ENCODE results near the gene CDC25A. TPM values are rescaled to one million over a fixed set of nuclear protein-coding genes. Genes with fewer than 3 reads are reported as not detected.
A peak's percentile ranks its signal among the peaks of the same experiment; 100 is the strongest.

Gene CDC25A
- total and polyA plus RNA-seq, 4 experiments from 2014 or later = 0.09 TPM; not detected in 3

DNA sequence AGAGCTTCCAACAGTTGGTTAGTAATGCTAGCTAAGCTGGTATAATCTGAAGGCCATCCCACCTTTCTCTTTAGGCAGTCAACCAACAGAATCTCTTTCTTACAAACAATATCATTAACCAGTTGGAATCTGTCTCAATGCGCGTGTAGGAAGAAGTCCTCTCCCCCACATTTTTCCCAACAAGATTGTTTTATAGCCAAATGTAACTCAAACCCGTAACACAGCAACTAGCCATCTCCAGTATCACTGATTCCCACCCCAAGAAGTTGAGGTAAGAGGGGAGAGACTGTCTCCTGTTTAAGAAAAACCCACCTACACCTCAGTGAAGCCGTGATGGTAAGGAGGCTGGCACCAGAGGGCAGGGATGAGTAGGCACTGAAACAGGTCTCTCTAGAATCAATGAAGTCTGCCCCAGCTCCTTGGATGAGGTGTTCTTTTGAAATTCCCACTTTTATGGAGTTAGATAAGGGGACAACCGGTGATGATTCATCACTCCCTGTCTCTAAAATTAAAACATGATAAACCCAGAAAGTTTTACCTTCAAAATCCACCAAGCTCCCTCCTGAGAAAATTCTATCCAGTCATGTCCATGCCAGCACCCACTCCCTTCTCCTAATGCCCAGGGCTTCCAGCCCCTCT, 30.9 kb downstream of the CDC25A start:
- Histone ChIP-seq H3K36me3 (ENCODE audit: insufficient read depth, low read length) (no peaks in the 10 kb centered on the region), H3K27ac (ENCODE audit: low read depth, low read length) (no peak overlapping the region), H3K9me3 (ENCODE audit: control insufficient read depth in 1 of 2, low read length in 2 of 2) (no peaks in the 10 kb centered on the region), H3K4me3 (ENCODE audit: low read length in 2 of 2) (no peak overlapping the region), H3K4me1 (ENCODE audit: insufficient read depth, low read length) (no peaks in the 10 kb centered on the region), H3K27me3 (ENCODE audit: insufficient read depth, low read length) (no peaks in the 10 kb centered on the region)
- ChIA-PET POLR2A (ENCODE audit: partially characterized antibody) (interaction anchor here (0.6 kb wide), 1 partner anchor 157 kb away, joined by 3 read pairs; no protein-coding TSS in a partner anchor), CTCF (ENCODE audit: partially characterized antibody) (interaction anchor here (0.6 to 2.8 kb wide), 3 partner anchors 15 to 332 kb away, joined by 3 to 9 read pairs (median 3); no protein-coding TSS in a partner anchor)
- Mint-ChIP-seq H3K27ac (no peak overlapping the region), H3K9me3 (no peaks in the 10 kb centered on the region), H3K36me3 (no peaks in the 10 kb centered on the region), H3K4me3 (no peak overlapping the region), H3K27me3 (peaks cover 0 to 2% of the 10 kb centered on the region in 2 donors), H3K4me1 (peaks cover 0 to 1% (median 0%) of the 10 kb centered on the region in 4 donors)
- intact Hi-C loops (cut with micrococcal nuclease) = no loop called here
- no peak for DNase-seq

DNA sequence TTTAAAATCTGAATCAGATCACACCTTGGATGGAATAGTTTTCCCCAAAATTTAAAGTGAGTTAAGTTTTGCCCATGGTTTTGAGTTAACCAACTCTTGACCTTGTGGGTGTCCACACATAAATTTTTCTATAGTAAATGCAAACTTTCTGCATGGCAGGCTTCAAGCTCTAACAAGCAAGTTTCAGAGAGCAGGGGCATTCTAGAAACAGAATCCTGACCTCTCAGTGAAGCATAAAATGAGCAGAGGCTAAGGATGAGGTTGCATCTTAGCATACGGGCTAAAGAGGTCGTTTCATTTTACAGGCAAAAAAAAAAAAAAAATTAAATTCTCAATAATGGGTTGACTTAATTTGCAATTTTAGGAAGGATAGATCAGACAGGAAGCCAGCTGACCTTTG, 32.1 kb downstream of the CDC25A start:
- Mint-ChIP-seq H3K27me3 (peaks cover 0 to 2% of the 10 kb centered on the region in 2 donors), H3K27ac (no peak overlapping the region), H3K4me3 (no peak overlapping the region), H3K4me1 (peaks cover 0 to 1% (median 0%) of the 10 kb centered on the region in 4 donors), H3K9me3 (no peaks in the 10 kb centered on the region), H3K36me3 (no peaks in the 10 kb centered on the region)
- no peak overlapping the region for H3K27ac ChIP-seq (ENCODE audit: low read depth, low read length)
- H3K4me1 ChIP-seq (ENCODE audit: insufficient read depth, low read length) = no peaks in the 10 kb centered on the region
- H3K27me3 ChIP-seq (ENCODE audit: insufficient read depth, low read length) = no peaks in the 10 kb centered on the region
- no peak overlapping the region for H3K4me3 ChIP-seq (ENCODE audit: low read length in 2 of 2)
- no peak for DNase-seq
- H3K9me3 ChIP-seq (ENCODE audit: control insufficient read depth in 1 of 2, low read length in 2 of 2) = no peaks in the 10 kb centered on the region
- ChIA-PET CTCF (ENCODE audit: partially characterized antibody) (no interaction called here), POLR2A (ENCODE audit: partially characterized antibody) (no interaction called here)
- intact Hi-C loops (cut with micrococcal nuclease) = no loop called here
- H3K36me3 ChIP-seq (ENCODE audit: insufficient read depth, low read length) = no peaks in the 10 kb centered on the region

DNA sequence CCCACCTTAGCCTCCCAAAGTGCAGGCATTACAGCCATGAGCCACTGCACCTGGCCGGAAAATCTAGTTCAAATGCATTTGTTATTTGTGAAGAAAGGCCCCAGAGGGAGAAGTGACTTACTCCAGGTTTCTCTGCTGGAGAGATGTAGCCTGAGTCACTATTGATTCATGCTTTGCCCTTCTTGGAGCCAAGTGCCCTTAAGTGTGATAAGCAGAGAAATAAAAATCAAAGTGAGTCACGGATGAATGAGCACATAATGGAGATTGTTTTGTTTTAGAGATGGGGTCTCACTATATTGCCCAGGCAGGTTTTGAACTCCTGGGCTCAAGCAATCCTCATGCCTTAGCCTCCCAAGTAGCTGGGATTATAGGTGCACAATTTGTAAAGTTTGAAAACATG, 33.1 kb downstream of the CDC25A start:
- CTCF ChIA-PET (ENCODE audit: partially characterized antibody) = no interaction called here
- intact Hi-C loops (cut with micrococcal nuclease) = no loop called here

DNA sequence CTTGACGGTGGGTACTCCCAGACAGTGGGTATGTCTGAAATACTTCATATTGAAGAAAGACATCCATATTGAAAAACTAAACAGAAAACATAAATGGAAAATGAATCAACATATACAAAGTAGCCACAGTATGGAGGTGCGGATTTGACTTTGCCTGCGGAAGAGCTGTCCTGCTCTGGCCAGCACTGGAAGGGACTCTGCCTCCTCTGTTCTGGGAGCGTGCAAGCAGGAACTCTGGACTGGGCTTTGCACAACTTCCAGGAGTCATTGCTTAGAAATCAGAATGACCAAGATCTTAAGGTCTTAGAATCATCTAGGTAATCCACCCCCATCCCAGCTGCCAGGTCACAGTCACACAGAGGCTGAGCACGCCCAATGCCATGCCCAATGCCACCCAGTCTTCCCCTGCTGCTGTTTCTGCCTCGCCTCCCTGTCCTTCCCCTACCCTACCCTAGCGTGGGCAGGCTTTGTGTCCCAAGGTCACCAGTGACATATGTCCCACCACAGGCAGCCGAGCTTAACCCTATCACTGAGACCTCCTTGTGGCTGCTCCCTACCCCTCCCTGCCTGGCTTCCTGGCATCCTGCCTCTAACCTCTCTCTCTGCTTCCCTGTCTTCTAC, 36.3 kb downstream of the CDC25A start:
- Mint-ChIP-seq H3K36me3 (no peaks in the 10 kb centered on the region), H3K27me3 (peaks cover 2% of the 10 kb centered on the region in 2 donors), H3K9me3 (no peaks in the 10 kb centered on the region), H3K4me3 (no peak overlapping the region), H3K27ac (no peak overlapping the region), H3K4me1 (no peaks in the 10 kb centered on the region)
- Histone ChIP-seq H3K27ac (ENCODE audit: low read depth, low read length) (no peak overlapping the region), H3K36me3 (ENCODE audit: insufficient read depth, low read length) (no peaks in the 10 kb centered on the region), H3K4me3 (ENCODE audit: low read length in 2 of 2) (no peak overlapping the region), H3K27me3 (ENCODE audit: insufficient read depth, low read length) (no peaks in the 10 kb centered on the region), H3K9me3 (ENCODE audit: control insufficient read depth in 1 of 2, low read length in 2 of 2) (no peaks in the 10 kb centered on the region), H3K4me1 (ENCODE audit: insufficient read depth, low read length) (no peaks in the 10 kb centered on the region)
- intact Hi-C loops (cut with micrococcal nuclease) = loop anchor here (2.0 kb wide), 1 partner anchor 327 kb away; no protein-coding TSS in a partner anchor
- ChIA-PET POLR2A (ENCODE audit: partially characterized antibody) (no interaction called here), CTCF (ENCODE audit: partially characterized antibody) (interaction anchor here (1.3 to 1.9 kb wide), 4 partner anchors 162 to 631 kb away, joined by 4 to 13 read pairs (median 6); no protein-coding TSS in a partner anchor)
- no peak for DNase-seq

More for the DNA sequence above, 33.1 kb downstream of the CDC25A start:
- H3K4me3 ChIP-seq (ENCODE audit: low read length in 2 of 2) = no peak overlapping the region
- H3K36me3 ChIP-seq (ENCODE audit: insufficient read depth, low read length) = no peaks in the 10 kb centered on the region
- no peaks in the 10 kb centered on the region for H3K27me3 ChIP-seq (ENCODE audit: insufficient read depth, low read length)
- peaks cover 0 to 2% of the 10 kb centered on the region in 2 donors for H3K27me3 Mint-ChIP-seq
- DNase-seq = no peak
- no peaks in the 10 kb centered on the region for H3K36me3 Mint-ChIP-seq
- peaks cover 0 to 1% (median 0%) of the 10 kb centered on the region in 4 donors for H3K4me1 Mint-ChIP-seq
- no peaks in the 10 kb centered on the region for H3K9me3 ChIP-seq (ENCODE audit: control insufficient read depth in 1 of 2, low read length in 2 of 2)
- H3K27ac ChIP-seq (ENCODE audit: low read depth, low read length) = no peak overlapping the region
- H3K27ac Mint-ChIP-seq = peak overlapping the region in 1 of 7 donors; percentile 29
- H3K4me1 ChIP-seq (ENCODE audit: insufficient read depth, low read length) = no peaks in the 10 kb centered on the region
- POLR2A ChIA-PET (ENCODE audit: partially characterized antibody) = no interaction called here
- no peak overlapping the region for H3K4me3 Mint-ChIP-seq
- no peaks in the 10 kb centered on the region for H3K9me3 Mint-ChIP-seq

DNA sequence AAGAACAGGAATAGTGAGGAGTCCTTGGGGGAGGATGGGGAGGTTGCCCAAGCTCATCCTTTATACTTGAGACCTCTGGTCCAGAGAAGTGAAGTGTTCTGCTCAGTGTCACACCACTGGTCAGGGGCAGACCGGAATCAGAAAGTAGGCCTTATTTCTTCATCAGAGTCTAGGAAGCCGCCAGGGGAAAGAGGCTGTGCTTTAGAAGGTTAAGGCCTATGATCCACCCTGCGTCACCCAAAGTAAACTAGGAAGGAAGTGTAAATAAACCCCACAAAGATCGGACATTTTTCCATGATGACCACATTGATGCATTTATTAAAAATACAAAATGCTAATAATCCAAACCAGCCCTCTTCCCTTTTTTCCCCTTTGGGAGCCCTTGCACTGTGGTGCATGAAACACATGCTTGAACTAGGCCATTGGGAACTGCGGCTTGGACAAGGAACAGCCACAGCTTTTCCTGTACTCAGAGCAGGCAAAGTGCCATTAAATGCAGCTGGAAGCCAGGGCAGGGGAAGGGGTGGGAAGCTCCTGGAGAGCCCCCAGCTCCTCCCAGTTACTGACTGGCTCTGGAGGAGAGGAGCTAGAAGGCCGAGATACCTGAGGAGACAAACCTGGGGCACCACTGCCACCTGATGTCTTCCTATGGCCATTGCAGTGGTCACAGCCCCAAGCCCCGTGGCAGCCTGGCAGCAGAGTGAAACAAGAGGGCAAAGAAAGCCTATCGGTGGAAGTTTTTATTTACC, 37.0 kb downstream of the CDC25A start:
- POLR2A ChIA-PET (ENCODE audit: partially characterized antibody) = no interaction called here
- no peaks in the 10 kb centered on the region for H3K4me1 ChIP-seq (ENCODE audit: insufficient read depth, low read length)
- H3K9me3 ChIP-seq (ENCODE audit: control insufficient read depth in 1 of 2, low read length in 2 of 2) = no peaks in the 10 kb centered on the region
- no peaks in the 10 kb centered on the region for H3K36me3 ChIP-seq (ENCODE audit: insufficient read depth, low read length)
- H3K4me1 Mint-ChIP-seq = no peaks in the 10 kb centered on the region
- no peaks in the 10 kb centered on the region for H3K9me3 Mint-ChIP-seq
- H3K27ac ChIP-seq (ENCODE audit: low read depth, low read length) = no peak overlapping the region
- H3K4me3 Mint-ChIP-seq = no peak overlapping the region
- peaks cover 2% of the 10 kb centered on the region in 2 donors for H3K27me3 Mint-ChIP-seq
- H3K36me3 Mint-ChIP-seq = no peaks in the 10 kb centered on the region
- H3K27ac Mint-ChIP-seq = no peak overlapping the region
- DNase-seq = peak in 4 of 5 donors; percentile 39 to 51 (median 44)
- H3K27me3 ChIP-seq (ENCODE audit: insufficient read depth, low read length) = no peaks in the 10 kb centered on the region
- CTCF ChIA-PET (ENCODE audit: partially characterized antibody) = interaction anchor here (1.3 to 1.9 kb wide), 5 partner anchors 32 to 631 kb away, joined by 4 to 13 read pairs (median 5); no protein-coding TSS in a partner anchor
- H3K4me3 ChIP-seq (ENCODE audit: low read length in 2 of 2) = no peak overlapping the region
- intact Hi-C loops (cut with micrococcal nuclease) = loop anchor here (2.0 kb wide), 1 partner anchor 326 kb away; no protein-coding TSS in a partner anchor

DNA sequence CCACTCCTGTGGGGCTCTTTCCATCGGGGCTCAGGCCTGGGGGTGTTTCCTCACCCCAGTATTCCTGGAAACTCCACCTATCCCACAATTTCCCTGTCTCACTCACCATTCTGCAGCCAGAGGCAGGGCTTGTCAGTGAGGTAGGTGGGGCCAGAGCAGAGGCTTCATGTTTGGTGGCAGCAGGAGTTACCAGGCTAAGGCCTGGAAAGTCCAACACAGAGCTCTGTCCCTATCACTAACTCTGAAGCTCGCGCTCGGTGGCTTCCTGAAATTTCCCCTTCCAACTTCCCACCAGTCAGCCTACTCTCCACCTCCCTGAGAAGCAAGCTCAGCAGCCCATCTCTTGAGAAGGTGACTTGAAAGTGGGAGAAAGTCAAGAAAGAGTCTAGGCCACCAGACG, 44.2 kb downstream of the CDC25A start:
- Mint-ChIP-seq H3K4me1 (no peaks in the 10 kb centered on the region), H3K4me3 (no peak overlapping the region), H3K27me3 (peaks cover 0 to 2% of the 10 kb centered on the region in 2 donors), H3K36me3 (no peaks in the 10 kb centered on the region), H3K27ac (no peak overlapping the region), H3K9me3 (peaks cover 0 to 1% (median 0%) of the 10 kb centered on the region in 8 donors)
- H3K4me1 ChIP-seq (ENCODE audit: insufficient read depth, low read length) = no peaks in the 10 kb centered on the region
- no peaks in the 10 kb centered on the region for H3K27me3 ChIP-seq (ENCODE audit: insufficient read depth, low read length)
- H3K36me3 ChIP-seq (ENCODE audit: insufficient read depth, low read length) = no peaks in the 10 kb centered on the region
- intact Hi-C loops (cut with micrococcal nuclease) = no loop called here
- ChIA-PET CTCF (ENCODE audit: partially characterized antibody) (no interaction called here), POLR2A (ENCODE audit: partially characterized antibody) (no interaction called here)
- DNase-seq = no peak
- no peak overlapping the region for H3K4me3 ChIP-seq (ENCODE audit: low read length in 2 of 2)
- H3K27ac ChIP-seq (ENCODE audit: low read depth, low read length) = no peak overlapping the region
- no peaks in the 10 kb centered on the region for H3K9me3 ChIP-seq (ENCODE audit: control insufficient read depth in 1 of 2, low read length in 2 of 2)

DNA sequence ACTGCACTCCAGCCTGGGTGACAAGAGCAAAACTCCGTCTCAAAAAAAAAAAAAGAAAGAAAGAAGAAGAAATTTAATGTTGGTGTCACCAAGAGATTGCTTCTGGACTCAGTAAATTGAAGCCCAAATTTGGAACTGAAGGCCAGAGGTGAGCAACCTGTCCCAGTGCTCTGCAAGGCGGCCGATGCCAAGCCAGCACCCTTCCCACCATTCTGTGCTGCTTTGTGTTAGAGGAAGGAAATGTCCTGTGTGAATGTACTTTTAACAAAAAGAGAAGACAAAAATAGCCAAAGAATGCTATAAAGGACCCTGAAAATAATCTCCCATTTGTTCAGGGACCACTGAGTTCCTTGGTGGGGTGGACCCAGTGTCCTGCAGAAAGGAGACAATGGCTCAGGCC, 44.6 kb downstream of the CDC25A start:
- Histone ChIP-seq H3K9me3 (ENCODE audit: control insufficient read depth in 1 of 2, low read length in 2 of 2) (no peaks in the 10 kb centered on the region), H3K36me3 (ENCODE audit: insufficient read depth, low read length) (no peaks in the 10 kb centered on the region), H3K4me1 (ENCODE audit: insufficient read depth, low read length) (no peaks in the 10 kb centered on the region), H3K4me3 (ENCODE audit: low read length in 2 of 2) (no peak overlapping the region), H3K27ac (ENCODE audit: low read depth, low read length) (no peak overlapping the region), H3K27me3 (ENCODE audit: insufficient read depth, low read length) (no peaks in the 10 kb centered on the region)
- CTCF ChIA-PET (ENCODE audit: partially characterized antibody) = no interaction called here
- Mint-ChIP-seq H3K4me1 (no peaks in the 10 kb centered on the region), H3K27ac (no peak overlapping the region), H3K4me3 (no peak overlapping the region), H3K9me3 (peaks cover 0 to 1% (median 0%) of the 10 kb centered on the region in 8 donors), H3K36me3 (no peaks in the 10 kb centered on the region), H3K27me3 (peaks cover 0 to 2% of the 10 kb centered on the region in 2 donors)
- intact Hi-C loops (cut with micrococcal nuclease) = no loop called here
- POLR2A ChIA-PET (ENCODE audit: partially characterized antibody) = no interaction called here
- no peak for DNase-seq

Measured in CD4-positive, alpha-beta memory T cell (primary cell).